HG03139 (cell line): ENCODE measurements around the gene TMEM126B.
"Not testable (repeated sequence)": the region's sequence is repeated elsewhere in the genome, so short reads cannot be mapped to it uniquely, and the experiment has no call there.

Experiments
- ATAC-seq: cut with Tn5 transposase; IDR thresholded peaks from one replicate; pipeline ENCODE4 v1.9.1; 2021; ENCODE audit not compliant: unreplicated experiment

Gene TMEM126B

DNA sequence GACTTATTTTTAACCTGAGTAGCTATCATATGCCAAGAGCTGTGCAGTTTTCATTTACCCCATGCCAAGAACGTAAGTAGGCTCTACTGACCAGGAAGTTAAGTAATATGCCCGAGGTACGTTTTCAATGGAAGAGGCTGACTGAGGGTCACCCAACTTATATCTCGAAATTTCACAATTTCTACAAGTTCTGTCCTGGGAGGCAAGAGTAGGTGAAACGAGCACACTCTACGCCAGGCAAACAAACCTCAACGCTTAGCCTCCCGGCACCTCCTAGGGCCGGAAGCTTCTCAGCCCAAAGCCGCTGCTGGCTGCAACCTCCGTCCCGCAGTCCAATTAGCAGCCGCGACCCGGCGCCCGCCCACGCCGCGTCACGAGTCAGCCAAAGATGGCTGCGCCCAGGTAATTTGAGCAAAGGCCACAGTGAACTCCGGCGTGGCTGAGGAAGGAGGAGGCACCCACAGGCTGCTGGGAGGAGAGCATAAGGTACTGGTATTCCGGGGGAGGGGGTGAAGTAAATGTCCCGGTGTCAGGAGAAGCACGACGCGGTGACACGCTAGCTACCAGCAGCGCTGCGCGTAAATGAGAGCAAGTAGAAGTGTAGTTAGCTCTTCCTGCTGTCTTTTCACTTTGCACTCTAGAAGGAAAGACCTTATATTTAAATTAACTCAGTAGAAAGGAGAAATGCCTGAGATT, 19.4 kb downstream of the TMEM126B start, which contains the start of gene TMEM126A:
TSS of gene TMEM126A (plus strand) at position 364 of the 696 bp plus-strand sequence. CDS start 2,289 bp downstream, outside the sequence.
- ATAC-seq: peak; percentile 100

DNA sequence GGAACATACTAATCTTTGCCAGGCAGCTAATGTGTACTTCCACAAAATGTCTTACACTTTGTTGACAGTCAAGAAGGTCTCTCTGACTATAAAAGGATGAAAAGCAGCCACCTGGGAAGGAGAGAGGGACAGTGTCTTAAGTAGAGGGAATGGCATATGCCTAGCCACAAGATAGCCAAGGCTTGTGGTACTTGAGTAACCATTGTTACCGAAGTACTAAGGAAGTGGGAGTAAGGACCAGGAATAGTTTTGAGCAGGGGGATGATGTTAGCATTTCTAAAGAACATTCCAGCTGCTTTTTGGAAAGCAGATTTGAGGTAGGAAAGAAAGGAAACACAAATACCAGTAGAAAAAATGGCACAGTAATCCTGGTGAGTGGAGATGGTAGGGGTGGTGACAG, 22.7 kb downstream of the TMEM126B start:
- ATAC-seq: no peak

DNA sequence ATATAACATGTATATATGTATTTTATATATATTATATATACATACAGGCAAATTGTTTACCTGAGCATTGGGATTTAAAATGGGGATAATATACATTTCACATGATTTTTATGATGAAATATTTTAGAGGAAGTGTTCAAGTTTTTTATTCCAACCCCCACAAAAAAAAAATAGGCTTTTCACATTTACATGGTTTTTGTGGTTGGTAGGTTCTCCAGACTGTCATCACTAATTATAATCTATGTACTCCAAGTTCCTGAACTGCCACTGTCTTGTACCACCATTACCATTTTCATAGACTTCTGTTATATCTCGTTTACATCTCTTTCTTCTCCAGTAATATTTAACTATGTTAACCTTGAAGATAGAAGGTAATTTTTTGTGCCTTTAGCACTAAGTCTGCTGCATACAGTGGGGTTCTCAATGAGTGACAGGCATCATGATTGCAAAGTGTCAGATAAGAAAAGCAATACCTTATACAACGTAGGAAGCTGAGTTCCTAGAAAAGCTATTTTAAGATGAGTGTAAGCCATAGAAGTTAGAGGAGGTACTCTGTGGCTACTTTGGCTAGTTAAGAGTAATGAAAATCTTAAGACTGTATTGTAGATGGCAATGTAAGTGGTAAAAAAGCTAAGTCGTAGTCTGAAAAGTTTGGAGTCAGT, 24.5 kb downstream of the TMEM126B start:
- ATAC-seq: no peak

DNA sequence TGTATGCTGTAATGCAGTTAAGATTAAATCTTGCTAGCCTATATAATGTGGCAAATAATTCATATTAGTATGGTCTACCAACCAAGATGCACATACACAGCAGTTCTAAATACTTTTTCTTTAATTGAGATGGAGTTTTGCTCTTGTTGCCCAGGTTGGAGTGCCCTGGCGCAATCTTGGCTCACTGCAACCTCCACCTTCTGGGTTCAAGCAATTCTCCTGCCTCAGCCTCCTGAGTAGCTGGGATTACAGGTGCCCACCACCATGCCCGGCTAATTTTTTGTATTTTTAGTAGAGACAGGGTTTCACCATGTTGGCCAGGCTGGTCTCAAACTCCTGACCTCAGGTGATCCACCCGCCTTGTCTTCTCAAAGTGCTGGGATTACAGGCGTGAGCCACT, 25.9 kb downstream of the TMEM126B start:
- not testable (repeated sequence) for ATAC-seq

DNA sequence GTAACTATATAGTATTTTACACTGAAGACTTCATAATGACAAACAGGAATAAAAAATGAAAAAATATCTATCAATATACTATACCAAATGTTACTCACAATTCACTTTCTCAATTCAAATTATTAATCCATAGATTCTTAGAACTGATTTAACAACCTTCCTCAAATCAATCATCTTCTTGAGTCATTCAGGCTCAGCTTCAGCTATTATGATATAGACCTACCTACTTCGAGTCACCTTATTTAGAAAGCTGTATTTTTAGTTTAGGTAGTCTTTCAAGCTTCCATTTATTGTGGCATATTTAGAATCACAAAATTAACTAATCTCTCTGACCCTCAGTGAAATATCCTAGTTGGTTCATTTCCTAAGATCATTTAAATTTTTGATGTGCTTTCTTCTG, 28.4 kb downstream of the TMEM126B start:
- ATAC-seq: no peak

DNA sequence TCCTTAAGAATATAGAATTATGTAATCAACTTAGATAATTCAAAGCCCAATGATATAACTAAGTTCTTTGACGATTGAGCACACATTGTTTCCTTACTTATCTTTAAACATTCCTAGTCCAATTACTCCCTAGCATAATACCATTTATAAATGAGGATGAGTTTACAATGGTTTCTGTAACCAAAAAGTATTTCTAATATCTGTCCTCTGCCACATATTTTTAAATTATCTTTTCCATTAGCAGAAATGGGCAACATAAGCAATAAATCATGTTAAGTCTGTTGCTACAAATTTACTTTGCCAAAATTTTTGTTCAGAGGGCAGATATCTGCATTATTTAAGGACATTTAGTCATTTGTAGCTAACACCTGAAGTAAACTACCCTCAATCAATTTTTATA, 29.8 kb downstream of the TMEM126B start:
- no peak for ATAC-seq

DNA sequence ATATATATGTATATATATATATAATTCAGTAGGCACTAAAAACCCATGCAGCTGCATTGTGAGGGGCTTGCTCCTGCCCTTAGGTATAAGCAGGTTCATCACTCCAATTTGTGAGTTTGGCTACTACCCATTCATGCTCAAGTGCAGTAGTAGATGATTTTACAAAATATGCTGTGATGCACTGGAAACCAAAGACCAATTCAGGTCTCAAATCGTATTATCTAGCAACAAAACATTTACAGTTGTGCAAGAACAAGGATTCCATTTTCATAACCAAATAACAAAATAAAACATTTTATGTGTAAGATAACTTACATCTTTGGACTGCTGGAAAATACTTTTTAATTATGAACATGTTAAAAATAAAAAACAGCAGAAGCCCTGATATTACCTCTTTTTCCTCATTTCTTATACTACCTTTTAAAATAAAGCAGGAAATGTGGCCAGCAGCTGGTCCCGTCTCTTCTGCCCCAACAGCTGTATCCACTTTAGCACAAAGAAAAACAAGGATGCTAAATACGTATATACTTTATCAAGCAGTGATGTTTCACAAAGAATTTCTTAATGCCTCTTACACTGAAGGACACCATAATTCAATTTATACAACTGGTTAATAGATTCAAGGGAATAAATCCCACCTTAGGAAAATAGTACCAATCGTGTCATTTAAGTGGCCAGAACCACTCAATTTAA, 33.7 kb downstream of the TMEM126B start:
- ATAC-seq: no peak

DNA sequence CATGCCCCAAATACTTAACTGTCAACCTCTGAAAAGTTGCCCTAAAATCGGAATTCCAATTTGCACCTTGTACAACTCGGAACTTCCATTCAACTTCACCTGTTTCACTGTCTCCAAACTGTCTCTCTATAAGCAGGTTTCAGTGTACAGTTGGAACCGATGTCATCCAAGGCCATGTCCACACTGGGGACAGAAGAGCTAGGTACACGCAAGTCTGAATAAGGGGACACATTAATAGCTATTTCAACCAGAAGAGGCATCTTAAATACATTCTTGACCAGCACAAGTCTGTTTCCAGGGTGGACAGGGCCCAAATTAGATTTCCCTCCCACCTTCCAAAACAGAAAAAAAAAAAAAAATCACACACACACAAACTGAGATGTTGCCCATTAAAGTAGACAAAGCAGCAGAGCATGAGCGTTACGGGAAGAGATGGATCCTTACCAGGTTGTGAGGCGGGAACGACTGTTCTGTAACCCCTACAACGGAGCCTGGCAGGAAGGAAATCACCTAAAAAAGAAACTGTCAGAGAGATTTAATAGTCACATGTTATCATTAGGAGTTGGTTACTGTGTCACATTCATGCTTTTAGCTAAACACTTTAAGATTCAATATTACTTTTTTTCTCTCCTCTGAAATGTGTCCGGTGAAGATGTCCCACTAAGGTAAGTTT, 34.8 kb downstream of the TMEM126B start:
- no peak for ATAC-seq

DNA sequence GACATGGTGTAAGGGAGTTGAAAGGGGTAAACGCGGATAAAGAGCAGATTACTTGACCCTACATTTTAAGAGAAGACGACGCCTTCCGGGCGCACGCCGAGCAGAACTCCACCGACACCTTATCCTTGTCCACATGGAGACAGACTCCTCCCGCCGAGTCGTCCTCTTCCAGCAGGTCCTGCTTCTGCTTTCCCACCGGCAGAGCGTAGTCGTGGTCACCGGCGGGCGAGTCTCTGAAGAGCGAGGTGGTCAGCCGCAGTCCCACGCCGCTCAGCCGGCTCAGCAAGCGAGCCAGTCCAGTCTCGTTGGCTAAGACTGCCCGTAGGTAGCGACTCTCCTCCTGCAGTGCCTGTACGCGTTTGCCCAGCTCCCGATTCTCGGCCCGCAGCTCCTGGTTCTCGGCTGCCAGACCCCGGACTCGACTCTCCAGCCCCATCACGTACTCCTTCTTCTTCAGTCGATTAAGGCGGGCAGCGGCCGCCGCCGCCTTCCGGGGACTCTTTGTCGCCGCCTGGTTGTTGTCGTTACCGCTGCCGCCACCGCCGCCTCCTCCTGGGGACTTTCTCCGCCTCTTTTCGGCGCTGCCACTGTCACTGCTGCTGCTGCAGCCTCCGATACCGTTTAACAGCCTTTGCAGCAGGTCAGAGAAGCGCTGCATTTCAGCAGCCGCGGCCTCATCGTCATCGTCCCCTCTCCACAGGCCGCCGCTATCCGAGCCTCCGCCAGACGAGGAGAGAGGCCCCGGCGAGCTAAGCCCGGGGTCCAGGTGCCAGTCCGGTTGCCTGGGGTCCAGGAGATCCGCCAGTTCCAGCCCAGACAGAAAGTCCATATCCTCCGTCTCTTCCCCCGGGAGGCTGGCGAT, 35.6 kb downstream of the TMEM126B start:
- ATAC-seq: peak; percentile 61

DNA sequence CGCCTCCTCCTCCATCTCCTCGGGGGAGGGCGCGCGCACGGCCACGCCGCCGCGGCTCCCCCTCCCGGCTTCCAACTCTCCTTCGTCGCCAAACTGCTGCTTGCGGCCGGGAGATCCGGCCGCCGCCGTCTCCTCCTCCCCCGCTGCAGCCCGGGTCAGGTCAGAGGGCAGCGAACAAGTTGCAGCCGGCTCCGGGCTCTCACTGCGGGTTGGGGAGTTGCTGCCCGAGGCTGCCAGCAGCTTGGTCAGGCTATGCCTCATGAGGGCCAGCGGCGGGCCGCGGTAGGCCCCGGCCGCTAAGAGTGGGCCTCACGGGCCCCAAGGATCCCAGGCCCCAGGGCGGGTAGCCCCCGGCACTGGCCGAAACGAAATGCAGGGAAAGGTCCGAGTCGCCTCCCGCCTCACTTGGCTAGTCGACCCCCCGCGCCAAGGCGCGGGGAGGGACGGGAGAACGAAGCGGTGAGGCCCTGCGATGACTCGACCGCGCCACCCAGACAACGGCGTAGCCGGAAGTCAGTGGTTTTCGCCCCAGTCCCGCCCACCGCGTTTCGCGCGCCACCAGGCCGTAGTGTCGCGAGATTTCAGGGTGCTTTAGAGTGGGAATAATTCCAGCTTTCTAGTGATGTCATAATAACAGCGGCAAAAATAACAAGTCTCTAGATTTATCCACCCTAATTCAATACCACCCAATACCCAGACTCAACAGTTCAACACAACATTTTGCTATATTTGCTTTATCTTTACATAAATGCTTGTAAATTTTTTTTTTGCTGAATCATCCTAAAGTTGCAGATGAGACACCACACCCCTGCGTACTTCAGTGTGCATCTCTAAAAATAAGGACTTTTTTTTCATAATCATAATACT, 36.5 kb downstream of the TMEM126B start, which contains the start of gene CREBZF:
TSS of gene CREBZF (minus strand) at position 515 of the 867 bp plus-strand sequence. CDS start at position 261, 254 bp downstream.
- ATAC-seq: peak; percentile 90

DNA sequence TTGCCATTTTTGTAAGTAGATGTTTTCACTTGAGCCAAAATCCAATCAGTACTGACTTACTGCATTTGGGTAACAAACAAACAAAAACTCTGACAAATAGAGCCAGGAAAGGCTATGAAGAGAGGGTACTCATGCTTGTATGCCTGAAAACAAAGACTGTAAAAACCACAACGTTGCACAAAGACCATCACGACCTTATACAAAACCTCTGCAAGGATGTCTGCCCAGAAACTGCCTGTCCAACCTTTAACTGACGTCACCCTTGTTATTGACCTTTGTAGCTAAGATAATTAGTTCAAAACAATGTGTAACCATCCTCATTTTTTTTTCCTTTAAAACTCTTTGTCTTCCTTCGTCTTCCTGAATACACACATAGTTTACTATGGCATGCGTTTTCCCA, 37.3 kb downstream of the TMEM126B start:
- ATAC-seq: no peak

DNA sequence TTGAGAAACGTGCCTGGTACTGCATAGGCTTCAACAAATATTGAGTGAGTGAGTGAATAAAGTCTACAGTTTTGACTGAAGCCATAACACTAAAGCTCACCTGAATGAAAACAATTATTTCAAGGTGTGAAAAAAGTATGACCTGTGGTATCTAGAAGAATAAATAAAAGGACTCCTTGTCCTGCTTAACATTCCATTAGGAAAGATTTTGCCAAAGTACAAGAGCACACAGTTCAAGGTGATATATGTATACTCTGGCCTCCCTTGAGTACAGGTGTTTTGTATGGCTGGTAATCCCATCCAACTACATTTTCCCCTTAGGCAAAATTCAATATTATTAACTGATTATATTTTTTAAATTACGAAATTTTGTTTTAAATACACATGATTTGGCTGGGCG, 38.3 kb downstream of the TMEM126B start:
- no peak for ATAC-seq

DNA sequence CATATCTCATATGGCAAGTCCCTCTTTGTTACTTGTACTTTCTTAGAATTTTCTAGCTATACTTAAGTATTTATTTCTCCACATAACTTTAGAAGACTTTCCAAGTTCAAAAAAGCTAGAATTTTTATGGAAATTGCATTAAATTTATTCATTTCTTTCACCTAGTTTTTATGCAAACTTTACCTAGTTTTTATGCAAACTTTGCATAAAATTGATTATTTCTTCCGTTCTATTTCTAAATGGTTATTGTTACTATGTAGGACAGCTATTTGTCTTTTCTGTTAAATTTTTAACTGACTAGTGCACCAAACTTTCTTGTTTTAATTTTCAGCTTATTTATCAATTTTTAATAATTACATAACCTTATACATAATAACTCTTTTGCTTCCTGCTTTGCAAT, 39.8 kb downstream of the TMEM126B start:
- ATAC-seq: no peak

DNA sequence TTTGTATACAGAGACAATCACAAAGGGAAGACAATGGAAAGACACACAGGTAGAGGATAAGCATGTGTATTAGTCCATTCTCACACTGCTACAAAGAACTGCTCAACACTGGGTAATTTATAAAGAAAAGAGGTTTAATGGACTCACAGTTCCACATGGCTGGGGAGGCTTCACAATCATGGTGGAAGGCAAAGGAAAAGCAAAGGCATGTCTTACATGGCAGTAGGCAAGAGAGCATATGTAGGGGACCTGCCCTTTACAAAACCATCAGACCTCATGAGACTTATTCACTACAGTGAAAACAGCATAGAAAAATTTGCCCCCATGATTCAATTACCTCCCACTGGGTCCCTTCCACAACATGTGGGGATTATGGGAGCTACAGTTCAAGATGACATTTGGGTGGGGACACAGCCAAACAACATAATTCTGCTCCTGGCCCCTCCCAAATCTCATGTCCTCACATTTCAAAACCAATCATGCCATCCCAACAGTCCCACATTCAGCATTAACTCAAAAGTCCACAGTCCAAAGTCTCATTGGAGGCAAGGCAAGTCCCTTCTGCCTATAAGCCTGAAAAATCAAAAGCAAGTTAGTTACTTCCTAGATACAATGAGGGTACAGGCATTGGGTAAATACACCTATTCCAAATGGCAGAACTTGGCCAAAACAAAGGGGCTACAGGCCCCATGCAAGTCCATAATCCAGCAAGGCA, 42.7 kb downstream of the TMEM126B start:
- not testable (repeated sequence) for ATAC-seq

DNA sequence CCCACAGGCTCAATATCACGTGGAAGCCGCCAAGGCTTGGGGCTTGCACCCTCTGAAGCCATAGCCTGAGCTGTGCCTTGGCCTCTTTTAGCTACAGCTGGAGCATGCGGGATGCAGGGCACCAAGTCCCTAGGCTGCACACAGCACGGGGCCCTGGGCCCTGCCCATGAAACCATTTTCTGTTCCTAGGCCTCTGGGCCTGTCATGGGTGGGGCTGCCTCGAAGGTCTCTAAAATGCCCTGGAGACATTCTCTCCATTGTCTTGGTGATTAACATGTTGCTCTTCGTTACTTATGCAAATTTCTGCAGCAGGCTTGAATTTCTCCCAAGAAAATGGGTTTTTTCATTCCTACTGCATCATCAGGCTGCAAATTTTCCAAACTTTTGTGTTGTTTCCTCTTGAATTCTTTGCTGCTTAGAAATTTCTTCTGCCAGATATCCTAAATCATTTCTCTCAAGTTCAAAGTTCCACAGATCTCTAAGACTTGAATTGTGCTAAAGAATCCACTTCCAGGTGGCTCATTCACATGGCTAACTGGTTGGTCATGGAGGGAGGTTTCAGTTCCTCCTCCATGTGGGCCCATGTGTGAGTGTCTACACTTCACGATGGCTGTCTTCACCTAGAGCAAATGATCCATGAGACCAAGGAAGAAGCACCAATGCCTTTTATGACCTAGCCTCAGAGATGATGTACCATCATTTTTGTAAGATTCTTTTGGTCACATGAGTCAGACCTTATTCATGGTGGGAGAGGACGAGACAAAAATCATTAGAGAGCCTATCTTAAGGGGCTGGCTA, 43.9 kb downstream of the TMEM126B start:
- ATAC-seq: no peak

DNA sequence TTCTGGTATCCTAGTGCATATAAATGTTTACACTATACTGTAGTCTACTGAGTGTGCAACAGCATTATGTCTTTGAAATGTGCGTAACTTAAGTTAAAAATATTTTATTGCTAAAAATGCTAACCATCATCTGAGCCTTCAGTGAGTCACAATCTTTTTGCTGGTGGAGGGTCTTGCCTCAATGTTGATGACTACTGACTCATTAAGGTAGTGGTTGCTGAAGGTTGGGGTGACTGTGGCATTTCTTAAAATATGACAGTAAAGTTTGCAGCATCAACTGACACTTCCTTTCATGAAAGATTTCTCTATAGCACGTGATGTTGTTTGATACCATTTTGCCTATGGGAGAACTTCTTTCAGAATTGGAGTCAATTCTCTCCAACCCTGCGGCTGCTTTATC, 45.0 kb downstream of the TMEM126B start:
- no peak for ATAC-seq

DNA sequence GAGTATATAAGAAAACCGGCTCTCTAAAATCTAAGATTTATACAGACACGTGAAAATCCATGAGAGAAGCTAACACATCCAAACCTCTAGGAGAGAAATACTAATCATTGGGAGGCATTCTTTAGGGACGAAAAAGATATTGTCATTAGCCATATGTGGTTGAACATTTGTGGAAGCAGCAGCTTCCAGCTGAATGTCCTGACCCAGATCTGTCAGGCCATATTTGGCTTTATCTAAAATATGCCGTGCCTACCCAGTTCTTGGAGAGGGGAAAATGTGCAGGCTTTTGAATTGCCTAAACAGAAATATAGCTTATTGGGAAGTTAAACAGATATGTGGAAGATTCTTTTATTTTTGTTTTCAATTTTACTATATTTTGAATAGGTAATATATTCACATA, 51.2 kb downstream of the TMEM126B start:
- ATAC-seq: no peak

DNA sequence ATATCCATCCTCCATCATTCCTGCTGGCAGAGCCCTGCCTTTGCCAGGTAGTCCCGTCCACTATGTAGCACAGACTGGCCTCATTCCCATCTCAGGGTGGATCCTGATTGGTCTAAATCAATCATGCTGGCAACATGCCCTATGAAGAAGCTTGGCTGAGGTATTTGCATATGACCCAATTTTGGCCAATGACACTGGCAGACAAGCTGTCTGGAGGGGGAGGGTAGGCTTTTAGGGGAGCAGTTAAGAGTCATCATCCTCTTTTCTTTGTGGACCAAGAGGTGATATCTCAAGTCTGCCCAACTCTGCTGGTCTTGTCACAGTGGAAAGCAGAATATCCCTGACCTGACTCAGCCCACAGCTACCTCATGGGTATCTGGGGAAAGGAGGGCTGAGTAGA, 52.5 kb downstream of the TMEM126B start:
- ATAC-seq: no peak
